NCI-H82 (cell line): ENCODE data around the gene ARL4D.
A peak's percentile ranks its signal among the peaks of the same experiment; 100 is the strongest.
"Not testable (repeated sequence)": the region's sequence is repeated elsewhere in the genome, so short reads cannot be mapped to it uniquely, and the experiment has no call there.

ENCODE experiments used
- DNase-seq: peaks from one replicate; lab custom pipeline; 2025; lab: John Stamatoyannopoulos, UW

Gene ARL4D, protein sequence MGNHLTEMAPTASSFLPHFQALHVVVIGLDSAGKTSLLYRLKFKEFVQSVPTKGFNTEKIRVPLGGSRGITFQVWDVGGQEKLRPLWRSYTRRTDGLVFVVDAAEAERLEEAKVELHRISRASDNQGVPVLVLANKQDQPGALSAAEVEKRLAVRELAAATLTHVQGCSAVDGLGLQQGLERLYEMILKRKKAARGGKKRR

DNA sequence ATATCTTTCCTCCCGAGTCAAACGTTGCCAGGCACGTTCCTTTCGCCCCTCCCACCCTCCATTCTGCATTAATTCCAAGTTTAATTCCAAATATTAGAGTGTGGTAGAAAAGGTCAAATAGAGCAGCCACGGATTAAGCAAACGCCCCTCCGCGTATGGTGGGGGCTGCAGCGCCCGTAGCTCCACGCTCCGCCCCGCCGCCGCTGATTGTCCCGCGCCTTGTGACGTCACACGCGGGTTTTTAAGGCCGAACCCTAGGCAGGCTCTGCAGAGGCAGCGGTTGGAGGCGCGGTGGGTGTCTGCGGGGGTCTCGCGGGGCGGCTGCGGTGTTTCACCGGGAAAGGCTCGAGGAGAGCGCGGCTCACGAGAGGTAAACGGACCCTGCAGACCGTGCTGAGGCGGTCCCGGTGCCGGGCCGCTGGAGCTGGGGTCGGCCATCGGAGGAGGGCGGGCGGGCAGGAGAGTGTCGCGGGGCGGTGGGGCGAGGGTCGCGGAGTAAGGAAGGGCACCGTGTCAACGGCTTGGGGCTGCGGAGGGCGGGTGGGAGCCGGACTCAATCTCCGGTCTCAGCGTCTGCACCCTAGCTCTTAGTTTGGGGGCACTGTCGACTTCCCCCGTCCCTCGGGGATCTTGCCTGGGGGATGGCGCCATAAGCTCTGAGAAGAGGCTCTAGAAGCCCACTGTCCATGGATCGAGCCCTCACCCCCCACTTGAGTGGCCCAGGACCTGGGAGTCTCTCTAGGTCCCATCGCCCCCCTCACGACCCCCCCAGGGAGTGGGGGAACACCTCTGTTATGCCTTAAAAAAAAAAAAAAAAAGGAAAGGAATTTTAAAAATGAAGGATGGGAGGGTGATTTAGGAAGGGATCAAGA lies at the start of gene ARL4D:
TSS of gene ARL4D (plus strand) at position 270 of the 872 bp plus-strand sequence. CDS start 740 bp downstream, outside the sequence.
- DNase-seq, result peak; percentile 97

DNA sequence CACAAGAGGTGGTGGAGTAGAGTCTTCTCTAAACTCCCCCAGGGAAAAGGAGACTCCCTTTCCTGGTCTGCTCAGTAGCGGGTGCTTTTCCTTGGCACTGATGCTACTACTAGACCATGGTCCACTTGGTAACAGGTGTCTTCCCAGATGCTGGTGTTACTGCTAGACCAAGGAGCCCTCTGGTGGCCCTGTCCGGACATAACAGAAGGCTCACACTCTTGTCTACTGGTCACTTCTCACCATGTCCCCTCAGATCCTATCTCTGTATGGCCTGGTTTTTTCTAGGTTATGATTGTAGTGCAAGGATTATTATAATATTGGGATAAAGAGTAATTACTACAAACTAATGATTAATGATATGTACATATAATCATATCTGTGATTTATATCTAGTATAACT lies 49.7 kb upstream of the ARL4D start:
- peak; percentile 30 for DNase-seq

DNA sequence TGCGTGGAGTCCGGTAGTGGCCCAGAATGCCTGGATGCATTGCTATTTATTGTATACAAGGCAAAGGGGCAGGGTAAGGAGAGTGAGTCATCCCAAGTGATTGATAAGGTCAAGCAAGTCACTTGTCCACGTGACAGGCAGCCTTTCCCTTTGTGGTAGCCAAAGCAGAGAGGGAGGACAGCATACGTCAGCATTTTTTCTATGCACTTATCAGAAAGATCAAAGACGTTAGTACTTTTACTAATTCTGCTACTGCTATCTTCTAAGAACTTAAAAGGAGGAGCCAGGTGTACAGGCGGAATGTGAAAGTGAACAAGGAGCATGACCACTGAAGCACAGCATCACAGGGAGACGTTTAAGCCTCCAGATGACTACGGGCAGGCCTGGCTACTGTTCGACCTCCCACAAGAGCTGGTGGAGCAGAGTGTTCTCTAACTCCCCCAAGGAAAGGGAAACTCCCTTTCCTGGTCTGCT lies 47.9 kb upstream of the ARL4D start:
- DNase-seq, result no peak

DNA sequence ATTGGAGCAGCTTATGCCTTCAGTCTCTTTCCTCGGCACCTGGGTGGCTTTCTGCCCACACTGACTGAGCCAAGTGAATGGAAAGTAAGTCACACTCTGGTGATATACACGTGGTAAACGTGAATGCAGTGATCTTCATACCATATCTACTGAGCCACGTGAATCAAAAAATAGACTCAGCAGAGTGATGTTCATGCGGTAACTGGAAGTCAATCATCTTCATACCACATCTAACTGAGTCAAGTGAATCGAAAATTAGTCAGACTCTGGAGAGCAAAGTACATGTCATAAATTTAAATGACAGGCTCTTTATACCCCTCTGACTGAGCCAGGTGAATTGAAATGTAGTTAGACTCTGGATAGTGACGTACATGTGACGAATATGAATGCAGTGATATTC lies 47.1 kb upstream of the ARL4D start:
- DNase-seq, result no peak

DNA sequence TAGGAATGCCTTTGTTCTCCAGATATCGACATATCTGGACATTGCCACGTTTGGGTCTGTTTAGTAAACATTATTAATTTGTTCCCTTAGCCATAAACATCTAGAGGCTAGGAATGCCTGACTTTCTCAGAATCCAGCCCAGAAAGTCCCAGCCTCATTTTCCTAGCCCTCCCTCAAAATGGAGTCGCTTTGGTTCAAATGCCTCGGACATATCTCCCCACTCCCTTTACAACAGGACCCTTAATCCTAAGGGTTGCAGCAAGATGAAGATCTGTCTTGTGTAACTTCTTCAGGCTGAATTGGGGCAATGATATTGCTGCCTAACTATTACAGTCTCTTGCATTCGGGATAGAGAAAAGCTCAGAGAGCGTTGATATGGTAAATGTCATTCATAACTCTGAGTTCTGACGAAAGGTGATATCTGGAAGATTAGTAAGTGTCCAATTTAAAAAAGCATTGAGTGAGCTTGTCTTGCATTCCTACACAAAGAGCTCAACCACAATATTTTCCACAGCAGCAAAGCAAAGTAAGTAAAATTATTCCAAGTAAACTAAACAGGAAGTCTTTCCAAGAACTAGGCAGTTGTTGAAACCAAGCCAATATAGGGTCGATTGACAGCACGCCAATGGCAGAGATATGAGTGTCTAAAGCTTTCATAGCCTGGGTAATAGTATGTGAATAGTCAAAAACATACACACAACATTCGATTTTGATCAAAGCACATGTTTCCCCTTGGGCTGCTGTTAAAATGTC lies 46.0 kb upstream of the ARL4D start:
- no peak for DNase-seq

DNA sequence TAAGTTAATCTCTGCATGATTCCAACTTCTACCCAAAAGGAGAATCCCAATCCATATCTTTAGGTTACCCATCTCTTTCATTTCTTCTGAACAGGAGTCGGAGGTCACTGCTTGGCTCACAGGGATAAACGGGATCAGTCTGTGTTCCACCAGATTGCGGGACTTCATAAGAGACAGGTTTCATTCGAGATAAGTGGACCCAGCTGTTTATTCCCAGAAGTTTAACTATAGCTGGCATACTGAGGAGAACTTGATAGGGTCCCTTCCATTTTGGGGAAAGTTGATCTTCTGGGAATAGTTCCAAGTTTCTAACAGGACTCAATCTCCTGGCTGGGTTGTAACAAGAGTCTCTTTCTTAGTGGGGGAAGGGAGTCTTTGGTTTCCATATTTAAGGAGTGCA lies 45.4 kb upstream of the ARL4D start:
- peak; percentile 68 for DNase-seq

DNA sequence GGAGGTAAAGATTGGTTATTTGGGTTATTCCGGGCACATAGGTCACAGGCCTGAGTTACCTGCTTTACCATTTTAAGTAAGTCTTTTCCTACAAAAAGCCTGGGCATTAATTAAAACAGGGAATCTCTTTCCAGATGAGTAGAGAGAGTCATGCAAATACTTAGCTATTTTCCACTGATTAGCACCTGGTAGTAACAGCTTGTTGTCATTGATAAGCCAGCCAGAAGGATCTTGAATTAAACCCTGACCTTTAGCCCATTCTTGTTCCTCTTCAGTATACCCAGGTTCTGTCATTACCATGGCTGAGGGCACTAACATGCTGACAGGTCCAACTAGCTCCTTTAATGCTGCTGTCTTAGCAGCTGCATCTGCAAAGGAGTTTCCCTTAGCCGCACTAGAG lies 44.4 kb upstream of the ARL4D start:
- peak; percentile 62 for DNase-seq

DNA sequence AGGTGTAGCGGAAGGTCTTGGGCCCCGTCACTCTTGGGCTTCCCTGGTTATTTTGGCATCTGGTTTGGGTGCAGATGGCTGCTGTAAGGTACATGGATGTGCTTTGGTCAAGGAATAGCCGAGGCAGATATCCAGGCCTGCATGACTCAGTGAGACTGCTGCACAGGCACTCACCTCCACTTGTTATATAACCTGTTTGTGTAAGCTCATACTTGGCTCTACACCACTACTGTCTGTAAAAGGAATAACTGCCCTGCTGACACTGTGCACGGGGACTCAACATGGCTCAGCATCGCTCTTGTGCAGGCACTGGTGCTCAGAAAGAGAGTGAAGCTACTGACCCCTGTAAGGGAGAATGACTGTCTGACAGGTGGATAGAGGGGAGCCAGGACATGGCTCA lies 42.3 kb upstream of the ARL4D start:
- no peak for DNase-seq

DNA sequence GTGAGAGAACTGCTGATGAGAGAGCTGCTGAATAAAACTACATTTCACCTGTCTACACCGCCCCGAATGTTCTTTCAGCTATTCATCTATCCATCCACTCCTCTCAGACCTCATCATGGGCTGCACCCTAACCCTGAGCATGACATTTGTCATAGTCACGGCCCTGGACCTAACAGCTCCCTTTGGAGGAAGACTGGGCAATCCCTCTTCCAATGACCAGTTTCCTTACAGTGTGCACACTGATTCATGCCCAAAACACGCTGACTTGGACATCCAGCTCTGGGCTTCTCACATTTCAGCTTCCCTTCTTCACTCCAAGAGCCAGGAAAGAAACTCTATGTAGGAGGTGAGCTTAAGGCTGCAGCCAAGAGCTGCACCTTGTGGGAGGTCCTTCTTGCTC lies 41.8 kb upstream of the ARL4D start:
- no peak for DNase-seq

DNA sequence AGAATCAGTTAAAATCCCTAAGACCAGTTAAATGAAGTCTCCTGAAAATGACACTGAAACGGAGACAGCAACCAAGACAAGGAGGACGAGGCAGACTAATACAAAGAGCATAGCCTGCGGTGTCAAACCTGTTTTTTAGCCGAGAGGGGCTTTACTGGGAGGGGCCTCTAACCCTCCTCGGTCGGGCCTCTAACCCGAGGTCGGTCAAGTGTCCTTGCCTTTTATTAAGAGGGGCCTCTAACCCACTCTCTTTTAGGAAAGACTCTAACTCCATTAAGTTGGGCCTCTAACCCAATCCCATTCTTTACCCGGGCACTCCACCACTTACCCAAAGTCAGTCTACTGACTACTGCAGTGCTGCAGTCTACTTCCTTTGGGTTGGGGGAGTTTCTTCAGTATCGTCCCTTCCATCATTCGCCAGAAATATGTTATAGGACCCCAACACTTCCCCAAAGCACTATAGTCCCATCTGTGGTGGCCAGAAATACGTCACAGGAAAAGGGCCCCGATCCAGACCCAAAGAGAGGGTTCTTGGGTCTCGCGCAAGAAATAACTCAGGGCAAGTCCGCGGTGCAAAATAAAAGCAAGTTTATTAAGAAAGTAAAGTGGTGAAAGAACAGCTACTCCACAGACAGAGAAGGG lies 39.2 kb upstream of the ARL4D start:
- DNase-seq, result no peak

DNA sequence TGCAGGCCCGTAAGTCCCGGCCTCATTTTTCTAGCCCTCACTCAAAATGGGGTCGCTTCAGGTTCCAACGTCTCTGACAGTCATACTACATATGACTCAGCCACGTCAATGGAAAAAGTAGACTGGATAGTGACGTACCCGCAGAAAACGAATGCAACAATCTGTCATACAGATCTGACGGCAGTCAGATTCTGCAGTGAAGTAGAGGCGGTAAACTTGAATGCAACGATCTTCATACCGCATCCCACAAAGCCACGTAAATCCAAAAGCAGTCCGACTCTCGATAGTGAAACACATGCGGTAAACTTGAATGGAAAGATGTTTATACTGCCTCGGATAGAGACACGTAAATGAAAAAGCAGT lies 38.4 kb upstream of the ARL4D start:
- peak; percentile 87 for DNase-seq

DNA sequence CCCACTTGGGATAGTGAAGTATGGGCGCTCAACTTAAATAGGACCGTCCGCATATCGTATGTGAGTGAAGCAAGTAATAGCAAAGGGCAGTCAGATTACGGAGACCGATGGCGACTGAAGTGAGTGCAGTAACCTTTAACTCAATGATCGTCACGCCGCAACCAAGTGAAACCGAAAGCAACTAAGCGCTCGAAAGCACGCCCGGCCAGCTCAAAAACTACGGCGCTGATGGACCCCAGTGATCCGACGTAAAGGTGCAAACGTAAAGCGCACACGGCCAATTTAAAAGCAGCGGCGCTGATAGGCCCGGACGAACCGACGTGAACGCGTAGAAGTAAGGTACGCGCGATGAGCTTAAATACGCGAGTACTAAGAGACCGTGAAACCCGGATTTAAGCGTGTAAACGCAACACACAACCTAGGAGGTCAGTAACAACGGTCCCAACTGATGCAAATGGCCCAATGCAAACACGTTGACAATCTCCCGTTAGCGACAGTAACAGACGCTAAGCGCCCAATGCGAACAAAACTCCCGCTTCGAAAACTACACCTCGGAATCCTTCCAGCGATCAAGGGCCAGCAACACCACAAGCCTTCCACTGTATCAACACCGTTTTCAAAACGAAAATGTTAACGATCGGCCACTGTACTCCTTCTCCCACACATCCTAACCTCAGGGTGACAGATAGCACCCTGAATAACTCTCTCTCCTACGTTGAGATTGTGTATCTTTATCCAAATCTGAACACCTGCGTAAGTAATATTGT lies 37.9 kb upstream of the ARL4D start:
- peak; percentile 100 for DNase-seq

DNA sequence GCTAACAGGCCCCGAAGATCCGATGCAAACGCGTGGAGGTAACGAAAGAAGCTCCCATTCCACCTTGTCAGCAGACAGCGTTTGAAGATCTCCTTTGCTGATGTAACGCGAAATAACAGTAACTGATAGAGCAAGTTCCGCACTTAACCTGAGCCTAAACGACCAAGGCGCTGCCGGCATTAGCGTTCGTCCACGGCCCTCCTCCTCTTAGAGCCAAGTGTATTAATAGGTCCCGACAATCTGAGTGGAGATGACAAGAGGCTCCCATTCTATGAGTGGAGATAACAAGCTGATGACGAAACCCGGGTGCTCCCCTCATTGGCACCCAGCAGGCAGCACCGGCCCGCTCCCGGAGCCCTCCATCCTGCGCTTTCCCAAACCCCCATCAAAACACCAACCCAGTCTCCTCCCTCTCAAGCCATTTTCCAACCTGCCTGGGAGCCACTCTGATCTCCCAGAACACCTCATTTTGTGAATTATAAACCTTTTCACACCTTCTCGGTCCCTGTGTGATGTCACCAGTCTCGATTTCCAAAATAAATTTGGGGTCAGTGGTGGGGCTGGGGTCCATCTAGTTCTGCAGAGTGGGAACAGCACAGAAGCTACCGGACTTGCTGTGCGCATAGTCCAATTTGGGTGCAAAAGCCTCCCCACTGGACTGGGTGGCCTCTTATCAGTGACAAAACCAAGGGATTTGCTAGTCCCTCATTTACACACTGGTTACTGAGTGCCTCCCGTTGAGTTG lies 35.4 kb upstream of the ARL4D start:
- DNase-seq, result no peak

DNA sequence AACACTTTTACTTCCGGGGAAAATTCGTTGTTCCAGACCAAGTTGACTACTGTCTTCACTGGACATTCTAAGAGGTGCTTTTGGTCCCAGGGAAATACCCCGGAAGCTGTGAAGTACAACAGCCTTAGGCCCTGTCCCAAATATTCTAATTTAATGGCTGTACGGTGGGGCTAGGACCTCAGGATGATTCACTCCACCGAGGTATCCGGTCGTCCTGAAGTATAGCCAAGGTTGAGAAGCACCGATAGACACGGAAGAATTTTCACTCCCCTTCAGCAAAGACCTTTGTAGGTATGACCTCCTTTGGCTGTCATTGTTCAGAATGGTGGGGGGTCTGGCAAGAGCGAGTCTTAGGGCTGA lies 34.9 kb upstream of the ARL4D start:
- no peak for DNase-seq

DNA sequence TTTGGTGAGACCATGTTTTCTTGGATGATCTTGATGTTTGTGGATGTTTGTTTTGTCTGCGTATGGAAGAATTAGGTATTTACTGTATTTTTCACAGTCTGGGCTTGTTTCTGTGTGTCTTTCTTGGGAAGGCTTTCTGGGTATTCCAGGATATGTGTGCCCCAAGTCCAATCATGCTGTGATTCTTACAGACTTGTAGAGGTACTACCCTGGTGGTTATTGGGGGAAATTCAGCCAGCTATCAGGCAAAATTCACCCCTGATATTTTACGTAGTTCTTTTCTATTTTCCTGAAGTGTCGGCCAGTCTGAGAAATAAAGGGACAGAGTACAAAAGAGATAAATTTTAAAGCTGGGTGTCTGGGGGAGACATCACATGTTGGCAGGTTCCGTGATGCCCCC lies 33.4 kb upstream of the ARL4D start:
- no peak for DNase-seq

DNA sequence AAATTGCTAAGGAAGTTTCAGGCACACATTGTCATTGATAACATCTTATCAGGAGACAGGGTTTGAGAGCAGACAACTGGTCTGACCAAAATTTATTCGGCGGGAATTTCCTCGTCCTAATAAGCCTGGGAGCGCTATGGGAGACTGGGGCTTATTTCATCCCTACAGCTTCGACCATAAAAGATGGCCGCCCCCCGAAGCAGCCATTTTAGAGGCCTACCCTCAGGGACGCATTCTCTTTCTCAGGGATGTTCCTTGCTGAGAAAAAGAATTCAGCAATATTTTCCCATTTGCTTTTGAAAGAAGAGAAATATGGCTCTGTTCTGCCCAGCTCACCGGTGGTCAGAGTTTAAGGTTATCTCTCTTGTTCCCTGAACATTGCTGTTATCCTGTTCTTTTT lies 32.9 kb upstream of the ARL4D start:
- not testable (repeated sequence) for DNase-seq

DNA sequence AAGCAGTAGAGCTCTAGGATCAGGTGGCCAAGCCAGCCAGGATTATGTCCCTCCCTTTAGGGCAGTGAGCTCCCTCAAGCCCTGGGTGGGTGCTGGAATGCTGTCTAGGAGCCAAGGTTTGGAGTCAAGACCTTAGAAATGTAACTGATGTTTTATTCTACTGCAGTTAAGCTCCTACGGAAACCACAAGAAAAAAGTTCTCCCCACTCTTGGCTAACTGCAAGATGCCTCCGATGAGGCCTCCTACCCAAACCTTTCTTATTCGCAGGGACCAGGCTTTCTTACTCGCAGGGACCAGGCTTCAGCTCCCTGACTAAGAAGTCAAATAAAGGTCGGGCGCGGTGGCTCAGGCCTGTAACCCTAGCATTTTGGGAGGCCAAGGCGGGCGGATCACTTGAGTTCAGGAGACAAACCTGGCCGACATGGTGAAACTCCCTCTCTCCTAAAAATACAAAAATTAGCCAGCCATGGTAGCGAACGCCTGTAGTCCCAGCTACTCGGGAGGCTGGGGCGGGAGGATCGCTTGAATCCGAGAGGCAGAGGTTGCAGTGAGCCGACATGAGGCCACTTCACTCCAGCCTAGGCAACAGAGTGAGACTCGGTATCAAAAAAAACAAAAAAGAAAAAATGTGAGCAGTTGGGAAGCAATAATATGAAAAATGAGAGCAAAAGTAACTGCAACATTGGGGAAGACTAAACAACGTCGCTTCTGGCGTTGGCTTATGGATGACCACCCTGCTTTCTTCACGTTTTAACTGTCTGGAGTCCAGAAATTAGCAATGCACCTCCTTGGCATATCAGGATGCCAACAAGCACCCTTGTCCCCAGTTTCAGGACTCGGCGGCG lies 31.7 kb upstream of the ARL4D start:
- DNase-seq, result peak; percentile 32

DNA sequence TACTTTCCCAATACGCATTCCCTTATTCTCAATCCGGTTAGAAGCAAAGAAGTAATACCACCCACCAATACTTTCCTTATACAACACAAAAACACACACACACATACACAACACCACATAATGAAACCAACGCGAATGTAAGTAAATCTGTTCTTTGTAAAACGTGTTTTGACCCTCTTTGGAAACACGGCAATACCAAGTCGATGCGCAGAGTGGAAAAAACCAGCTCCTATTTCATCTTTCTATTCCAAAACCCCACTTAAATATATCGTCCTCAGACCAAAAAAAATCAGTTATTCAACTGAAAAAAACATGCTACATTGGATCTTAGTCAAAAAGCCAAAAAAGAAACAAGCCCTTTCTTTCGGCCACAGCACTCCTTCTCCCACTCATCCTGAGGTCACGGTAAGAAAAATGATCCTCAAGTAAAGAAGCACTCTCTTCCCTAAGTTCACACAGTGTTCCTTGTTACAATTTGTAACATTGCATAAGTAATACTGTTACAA lies 31.0 kb upstream of the ARL4D start:
- peak; percentile 90 for DNase-seq

DNA sequence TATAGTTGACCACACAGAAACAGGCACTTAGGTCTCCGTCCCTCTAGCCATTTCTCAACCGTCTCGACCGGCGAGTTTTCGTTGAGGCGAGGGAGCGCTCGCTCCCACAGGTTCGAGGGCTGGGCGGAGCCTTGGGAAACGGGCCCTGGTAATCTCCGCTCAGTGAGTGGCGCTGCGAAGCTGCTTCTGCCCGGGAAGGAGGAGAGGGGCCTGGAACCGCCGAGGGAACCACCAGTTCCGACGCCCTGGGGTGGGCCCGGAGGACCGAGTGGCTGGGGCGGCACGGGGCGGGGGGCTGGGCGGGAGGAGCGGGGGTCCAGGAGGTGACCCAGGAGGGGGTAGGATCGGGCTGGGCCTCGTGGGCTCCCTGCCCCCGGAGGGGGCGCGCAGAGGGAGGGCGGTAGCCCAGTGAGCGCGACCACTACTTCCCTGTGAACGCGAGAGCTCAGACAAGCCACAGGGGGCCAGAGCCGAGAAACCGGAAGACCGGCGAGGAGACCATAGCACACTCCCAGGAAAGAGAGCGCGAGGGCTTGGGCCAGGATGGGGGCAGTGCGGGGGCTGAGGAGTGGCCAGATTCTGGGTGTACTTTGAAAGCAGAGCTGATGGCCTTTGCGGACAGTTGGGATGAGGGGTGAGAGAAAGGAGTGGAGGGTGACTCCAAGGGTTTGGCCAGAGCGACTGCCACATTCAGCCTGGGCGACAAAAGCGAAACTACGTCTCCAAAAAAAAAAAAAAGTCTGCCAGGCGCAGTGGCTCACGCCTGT lies 29.9 kb upstream of the ARL4D start:
- peak; percentile 62 for DNase-seq
